Neural cell (in vitro differentiated cells): ENCODE results near the gene AVPR1B.
A peak's percentile ranks its signal among the peaks of the same experiment; 100 is the strongest.

ENCODE experiments used
- CTCF ChIP-seq: fragments of 450-650 bp; IDR thresholded peaks from 2 replicates; pipeline ENCODE4 v1.5.1; 2014; ENCODE audit warnings: antibody characterized with exemption, mild to moderate bottlenecking, moderate library complexity; ENCODE audit not compliant: poor library complexity, severe bottlenecking
- EP300 ChIP-seq: fragments of 450-650 bp; conservative IDR thresholded peaks from 2 replicates; pipeline ENCODE4 v1.6.1; 2014; ENCODE audit warnings: antibody characterized with exemption, mild to moderate bottlenecking, moderate library complexity; ENCODE audit not compliant: poor library complexity, severe bottlenecking
- MXI1 ChIP-seq: fragments of 450-650 bp; conservative IDR thresholded peaks from 2 replicates; pipeline ENCODE4 v1.6.1; 2014; ENCODE audit warnings: antibody characterized with exemption, mild to moderate bottlenecking; ENCODE audit not compliant: poor library complexity, severe bottlenecking
- POLR2AphosphoS5 ChIP-seq: IDR thresholded peaks from 2 replicates; pipeline ENCODE4 v1.6.1; 2012

- TF ChIP-seq CTCF, result peak; percentile 39
- TF ChIP-seq MXI1, result no peak
- no peak for TF ChIP-seq EP300
- no peak for TF ChIP-seq POLR2AphosphoS5
Observed at GRCh38 chr1:206117151-206117948, at the start of gene AVPR1B.
